HUES48 (cell line): ENCODE data around the gene FSTL4.

Source experiments
- H3K27ac ChIP-seq: one replicate; pipeline ENCODE4 v1.7.0; 2013; ENCODE audit warnings: low read depth, low read length, inconsistent platforms
- H3K27me3 ChIP-seq: 2 replicates; pipeline ENCODE4 v1.6.1; 2013; ENCODE audit warnings: mild to moderate bottlenecking, low read length; ENCODE audit not compliant: control insufficient read depth, insufficient read depth
- H3K36me3 ChIP-seq: 2 replicates; pipeline ENCODE4 v1.6.1; 2013; ENCODE audit warnings: low read length; ENCODE audit not compliant: control insufficient read depth, insufficient read depth
- H3K4me1 ChIP-seq: 2 replicates; pipeline ENCODE4 v1.6.1; 2013; ENCODE audit warnings: mild to moderate bottlenecking, low read length; ENCODE audit not compliant: control insufficient read depth, insufficient read depth
- H3K4me3 ChIP-seq: 2 replicates; pipeline ENCODE4 v1.5.1; 2013; ENCODE audit warnings: mild to moderate bottlenecking, low read depth, low read length
- H3K9ac ChIP-seq: 2 replicates; pipeline ENCODE4 v1.6.1; 2013; ENCODE audit warnings: mild to moderate bottlenecking, low read depth, low read length, moderate library complexity
- H3K9me3 ChIP-seq: 2 replicates; pipeline ENCODE4 v1.6.1; 2013; ENCODE audit warnings: low read length; ENCODE audit not compliant: control insufficient read depth, insufficient read depth

The FSTL4 gene

GRCh38 chr5:133370036-133370831 is 242.1 kb downstream of the FSTL4 start:
- H3K4me3 ChIP-seq, result no peak overlapping the region
- H3K9me3 ChIP-seq, result no peaks in the 10 kb centered on the region
- no peaks in the 10 kb centered on the region for H3K27me3 ChIP-seq
- no peaks in the 10 kb centered on the region for H3K36me3 ChIP-seq
- H3K27ac ChIP-seq, result no peak overlapping the region
- H3K4me1 ChIP-seq, result peaks cover 12% of the 10 kb centered on the region
- no peak overlapping the region for H3K9ac ChIP-seq

GRCh38 chr5:133368916-133369783 is 243.2 kb downstream of the FSTL4 start:
- peaks cover 22% of the 10 kb centered on the region for H3K4me1 ChIP-seq
- no peaks in the 10 kb centered on the region for H3K9me3 ChIP-seq
- no peaks in the 10 kb centered on the region for H3K27me3 ChIP-seq
- no peaks in the 10 kb centered on the region for H3K36me3 ChIP-seq
- H3K9ac ChIP-seq, result no peak overlapping the region
- H3K27ac ChIP-seq, result no peak overlapping the region
- H3K4me3 ChIP-seq, result no peak overlapping the region

GRCh38 chr5:133367984-133368383 is 244.4 kb downstream of the FSTL4 start:
- H3K4me1 ChIP-seq, result peaks cover 33% of the 10 kb centered on the region
- no peak overlapping the region for H3K9ac ChIP-seq
- no peaks in the 10 kb centered on the region for H3K27me3 ChIP-seq
- H3K4me3 ChIP-seq, result no peak overlapping the region
- H3K9me3 ChIP-seq, result no peaks in the 10 kb centered on the region
- H3K36me3 ChIP-seq, result no peaks in the 10 kb centered on the region
- H3K27ac ChIP-seq, result no peak overlapping the region

- Histone ChIP-seq H3K9me3 (no peaks in the 10 kb centered on the region), H3K4me1 (peaks cover 27% of the 10 kb centered on the region), H3K27ac (no peak overlapping the region), H3K27me3 (no peaks in the 10 kb centered on the region), H3K9ac (no peak overlapping the region), H3K4me3 (no peak overlapping the region), H3K36me3 (no peaks in the 10 kb centered on the region)
Measured at GRCh38 chr5:133367071-133367786, 245.1 kb downstream of the FSTL4 start.

- Histone ChIP-seq H3K27ac (no peak overlapping the region), H3K27me3 (no peaks in the 10 kb centered on the region), H3K4me1 (peaks cover 27% of the 10 kb centered on the region), H3K4me3 (no peak overlapping the region), H3K36me3 (no peaks in the 10 kb centered on the region), H3K9me3 (no peaks in the 10 kb centered on the region), H3K9ac (no peak overlapping the region)
Measured at GRCh38 chr5:133366438-133366837, 245.9 kb downstream of the FSTL4 start.

GRCh38 chr5:133365738-133366137 is 246.6 kb downstream of the FSTL4 start:
- Histone ChIP-seq H3K27me3 (no peaks in the 10 kb centered on the region), H3K4me3 (no peak overlapping the region), H3K36me3 (no peaks in the 10 kb centered on the region), H3K4me1 (peaks cover 33% of the 10 kb centered on the region), H3K9me3 (no peaks in the 10 kb centered on the region), H3K9ac (no peak overlapping the region), H3K27ac (no peak overlapping the region)

GRCh38 chr5:133364936-133365707 is 247.2 kb downstream of the FSTL4 start:
- no peak overlapping the region for H3K27ac ChIP-seq
- no peaks in the 10 kb centered on the region for H3K9me3 ChIP-seq
- H3K27me3 ChIP-seq, result no peaks in the 10 kb centered on the region

GRCh38 chr5:133363807-133364587 is 248.3 kb downstream of the FSTL4 start:
- Histone ChIP-seq H3K27ac (no peak overlapping the region), H3K4me3 (no peak overlapping the region), H3K36me3 (no peaks in the 10 kb centered on the region), H3K9ac (no peak overlapping the region), H3K4me1 (peaks cover 35% of the 10 kb centered on the region), H3K9me3 (no peaks in the 10 kb centered on the region), H3K27me3 (no peaks in the 10 kb centered on the region)

More at GRCh38 chr5:133364936-133365707, 247.2 kb downstream of the FSTL4 start:
- no peak overlapping the region for H3K9ac ChIP-seq
- no peaks in the 10 kb centered on the region for H3K36me3 ChIP-seq
- H3K4me3 ChIP-seq, result no peak overlapping the region
- H3K4me1 ChIP-seq, result peaks cover 35% of the 10 kb centered on the region

GRCh38 chr5:133362438-133362837 is 249.9 kb downstream of the FSTL4 start:
- H3K9me3 ChIP-seq, result no peaks in the 10 kb centered on the region
- H3K27ac ChIP-seq, result no peak overlapping the region
- no peaks in the 10 kb centered on the region for H3K27me3 ChIP-seq
- no peak overlapping the region for H3K9ac ChIP-seq
- H3K4me3 ChIP-seq, result no peak overlapping the region
- H3K36me3 ChIP-seq, result no peaks in the 10 kb centered on the region
- peaks cover 35% of the 10 kb centered on the region for H3K4me1 ChIP-seq

GRCh38 chr5:133361922-133362321 is 250.4 kb downstream of the FSTL4 start:
- Histone ChIP-seq H3K27ac (no peak overlapping the region), H3K27me3 (no peaks in the 10 kb centered on the region)

More at GRCh38 chr5:133361922-133362321, 250.4 kb downstream of the FSTL4 start:
- Histone ChIP-seq H3K9ac (no peak overlapping the region), H3K9me3 (no peaks in the 10 kb centered on the region), H3K36me3 (no peaks in the 10 kb centered on the region), H3K4me1 (peaks cover 35% of the 10 kb centered on the region), H3K4me3 (no peak overlapping the region)
